22Rv1 (cell line): ENCODE data around the gene NAV2.

Source experiments
- CTCF ChIP-seq: fragments of 450-650 bp; IDR thresholded peaks from 2 replicates; pipeline ENCODE4 v1.5.1; 2017; ENCODE audit warnings: mild to moderate bottlenecking
- ZFX ChIP-seq: fragments of 450-650 bp; IDR thresholded peaks from 2 replicates; pipeline ENCODE4 v1.6.1; 2017; ENCODE audit warnings: antibody characterized with exemption, borderline replicate concordance

- no peak for TF ChIP-seq CTCF
- no peak for TF ChIP-seq ZFX
Observed at GRCh38 chr11:19952116-19952605, 239.5 kb downstream of the NAV2 start.
